HepG2 (cell line): ENCODE results near the gene ZBTB2. TPM values are rescaled to one million over a fixed set of nuclear protein-coding genes. Genes with fewer than 3 reads are reported as not detected.

Source experiments
- BRCA1 ChIP-seq: sonication (generic); formaldehyde crosslinking; IDR thresholded peaks from 2 replicates; pipeline ENCODE4 v1.4.0; 2020; ENCODE audit warnings: missing genetic modification reagents
- HOXD1 ChIP-seq: sonication (generic); formaldehyde crosslinking; IDR thresholded peaks from 2 replicates; pipeline ENCODE4 v1.5.0; 2020; ENCODE audit warnings: missing genetic modification reagents
- ISX ChIP-seq: sonication (generic); formaldehyde crosslinking; conservative IDR thresholded peaks from 2 replicates; pipeline ENCODE4 v1.5.0; 2020; ENCODE audit warnings: missing genetic modification reagents
- MED1 ChIP-seq: sonication (generic); formaldehyde crosslinking; IDR thresholded peaks from 2 replicates; pipeline ENCODE4 v1.4.0; 2020; ENCODE audit warnings: missing genetic modification reagents
- MIER2 ChIP-seq: IDR thresholded peaks from 2 replicates; pipeline ENCODE4 v1.6.1; 2016; ENCODE audit warnings: missing biosample characterization, missing genetic modification reagents
- NR2F1 ChIP-seq, 2 experiments: fragments of 450-650 bp in 1 of 2; formaldehyde crosslinking in 1 of 2; IDR thresholded peaks; 2 replicates each; pipeline versions ENCODE4 v1.5.0 to v1.6.1; 2016 to 2020; ENCODE audit warnings: mild to moderate bottlenecking in 1 of 2, missing compliant biosample characterization in 1 of 2, missing genetic modification reagents in 1 of 2, moderate library complexity in 1 of 2
- NRL ChIP-seq: sonication (generic); formaldehyde crosslinking; IDR thresholded peaks from 2 replicates; pipeline ENCODE4 v1.5.0; 2020; ENCODE audit warnings: missing genetic modification reagents, mild to moderate bottlenecking, moderate library complexity, borderline replicate concordance
- SIX1 ChIP-seq: sonication (generic); formaldehyde crosslinking; IDR thresholded peaks from 2 replicates; pipeline ENCODE4 v1.4.0; 2020; ENCODE audit warnings: missing genetic modification reagents, borderline replicate concordance
- SRSF4 ChIP-seq: fragments of 200-400 bp; formaldehyde crosslinking; IDR thresholded peaks from one replicate; pipeline ENCODE4 v1.6.1; 2018; ENCODE audit warnings: mild to moderate bottlenecking, low read depth, low read length, moderate library complexity; ENCODE audit not compliant: poor library complexity, severe bottlenecking
- SSRP1 ChIP-seq: IDR thresholded peaks from 2 replicates; pipeline ENCODE4 v1.6.1; 2016; ENCODE audit warnings: control low read depth
- YEATS4 ChIP-seq: sonication (generic); formaldehyde crosslinking; IDR thresholded peaks from 2 replicates; pipeline ENCODE4 v1.4.0; 2020; ENCODE audit warnings: missing genetic modification reagents, borderline replicate concordance
- ZC3H13 ChIP-seq: sonication (generic); formaldehyde crosslinking; IDR thresholded peaks from 2 replicates; pipeline ENCODE4 v1.8.1; 2023; ENCODE audit warnings: mild to moderate bottlenecking, missing genetic modification reagents, moderate library complexity
- ZFP1 ChIP-seq: IDR thresholded peaks from 2 replicates; pipeline ENCODE4 v1.6.1; 2016
- ZFP36 ChIP-seq: fragments of 150-350 bp; IDR thresholded peaks from 2 replicates; pipeline ENCODE4 v1.6.1; 2018; ENCODE audit warnings: borderline replicate concordance, low read length, low read depth; ENCODE audit not compliant: partially characterized antibody
- ZNF235 ChIP-seq: sonication (generic); formaldehyde crosslinking; IDR thresholded peaks from 2 replicates; pipeline ENCODE4 v1.8.1; 2023; ENCODE audit warnings: mild to moderate bottlenecking, missing genetic modification reagents, borderline replicate concordance
- ZNF619 ChIP-seq: sonication (generic); formaldehyde crosslinking; IDR thresholded peaks from 2 replicates; pipeline ENCODE4 v1.4.0; 2020; ENCODE audit warnings: mild to moderate bottlenecking, missing genetic modification reagents
- ZNF790 ChIP-seq: sonication (generic); formaldehyde crosslinking; IDR thresholded peaks from 2 replicates; pipeline ENCODE4 v1.8.0; 2022; ENCODE audit warnings: missing genetic modification reagents, mild to moderate bottlenecking, borderline replicate concordance
- polyA plus RNA-seq, 8 experiments: library from polyadenylated mRNA; depleted of rRNA in 3 of 8; stranded (reverse) in 7 of 8; unstranded in 1 of 8; fragments of >200 nt; fragmentation: Illumina TruSeq in 4 of 8; extraction: Trizol in 4 of 8; gene quantifications; 2 replicates each; pipeline versions ENCODE4 v1.2.1 to v1.2.3, GENCODE V29; 2011 to 2016; ENCODE audit warnings: low read depth in 4 of 8, missing spikeins in 1 of 8, mixed read lengths in 1 of 8; ENCODE audit not compliant: insufficient read depth in 1 of 8
- total RNA-seq, 5 experiments: library from RNA; depleted of rRNA; stranded (reverse); fragments of >200 nt; fragmentation: Illumina TruSeq; extraction: Trizol; gene quantifications; 2 replicates each; pipeline ENCODE4 v1.2.3, GENCODE V29; 2016; ENCODE audit warnings: low read depth in 1 of 5
- TF ChIP-seq, protein P1 (sequence below): sonication (generic); formaldehyde crosslinking; IDR thresholded peaks from 2 replicates; pipeline ENCODE4 v1.4.0; 2020; ENCODE audit warnings: mild to moderate bottlenecking, missing genetic modification reagents
- TF ChIP-seq, protein P2 (sequence below): sonication (generic); formaldehyde crosslinking; IDR thresholded peaks from 2 replicates; pipeline ENCODE4 v1.9.0; 2021; ENCODE audit warnings: mild to moderate bottlenecking, missing genetic modification reagents
- TF ChIP-seq, protein P3 (sequence below): sonication (generic); formaldehyde crosslinking; IDR thresholded peaks from 2 replicates; pipeline ENCODE4 v1.9.0; 2021; ENCODE audit warnings: missing genetic modification reagents, mild to moderate bottlenecking, borderline replicate concordance
- TF ChIP-seq, protein P4 (sequence below): sonication (generic); formaldehyde crosslinking; IDR thresholded peaks from 2 replicates; pipeline ENCODE4 v1.8.1; 2023; ENCODE audit warnings: mild to moderate bottlenecking, missing genetic modification reagents

The ZBTB2 gene
- total and polyA plus RNA-seq, 2 of the 13 experiments (the other 11 are each of a cell fraction or from before 2014, with no cell fraction given), result 15.4 to 22.8 TPM

DNA sequence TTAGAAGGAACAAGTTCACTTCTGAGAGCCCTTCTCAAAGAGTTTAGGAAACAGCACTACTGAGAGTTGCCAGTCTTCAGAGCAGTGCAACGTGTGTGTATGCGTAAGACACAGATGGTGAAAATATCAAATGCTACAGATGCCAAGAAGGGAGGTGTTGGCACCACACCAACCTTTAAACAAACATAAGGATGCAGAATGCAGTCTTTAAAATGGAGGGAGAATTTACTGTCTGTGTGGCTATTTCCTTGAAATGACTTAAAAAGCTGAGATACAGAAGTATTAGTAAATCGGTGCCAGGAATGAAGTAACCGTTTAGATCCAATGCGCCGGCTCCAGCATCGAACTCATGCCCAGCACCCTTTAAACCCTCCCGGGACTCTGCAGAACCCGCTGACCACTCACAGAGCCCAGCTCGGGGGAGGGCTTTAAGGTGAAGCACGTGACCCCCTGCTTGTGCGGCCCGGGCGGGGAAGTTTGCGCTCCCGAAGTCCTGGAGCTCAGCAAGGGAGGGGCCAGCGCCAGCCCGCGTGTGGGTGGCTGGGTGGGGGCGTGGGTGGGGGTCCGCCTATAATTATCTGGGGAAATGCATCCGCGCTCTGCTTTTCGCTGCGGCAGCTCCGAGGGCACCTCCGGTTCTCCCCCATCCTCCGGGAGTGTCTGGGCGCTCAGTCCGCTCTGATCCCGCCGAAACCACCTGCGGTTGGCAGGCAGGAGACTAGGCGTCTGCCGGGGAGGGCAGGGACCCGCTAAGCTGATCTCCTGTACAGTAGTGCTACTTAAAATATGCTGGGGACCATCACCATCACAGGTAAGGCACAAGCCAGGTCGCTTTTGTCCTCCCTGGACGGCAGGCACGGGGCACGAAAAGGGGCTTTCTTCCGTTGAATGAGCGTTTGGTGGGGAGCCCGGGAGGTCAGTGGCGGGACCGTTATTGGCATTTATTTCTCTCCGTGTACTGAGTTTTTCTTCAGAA is 66.0 kb downstream of the ZBTB2 start (continued):
- no peak for TF ChIP-seq SRSF4
- TF ChIP-seq NRL (CRISPR knock-in tag), result peak; percentile 83; the same call in 1 of the 2 replicates
- TF ChIP-seq, protein P1, sequence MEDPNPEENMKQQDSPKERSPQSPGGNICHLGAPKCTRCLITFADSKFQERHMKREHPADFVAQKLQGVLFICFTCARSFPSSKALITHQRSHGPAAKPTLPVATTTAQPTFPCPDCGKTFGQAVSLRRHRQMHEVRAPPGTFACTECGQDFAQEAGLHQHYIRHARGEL (CRISPR knock-in tag), result no peak
- TF ChIP-seq, protein P2, sequence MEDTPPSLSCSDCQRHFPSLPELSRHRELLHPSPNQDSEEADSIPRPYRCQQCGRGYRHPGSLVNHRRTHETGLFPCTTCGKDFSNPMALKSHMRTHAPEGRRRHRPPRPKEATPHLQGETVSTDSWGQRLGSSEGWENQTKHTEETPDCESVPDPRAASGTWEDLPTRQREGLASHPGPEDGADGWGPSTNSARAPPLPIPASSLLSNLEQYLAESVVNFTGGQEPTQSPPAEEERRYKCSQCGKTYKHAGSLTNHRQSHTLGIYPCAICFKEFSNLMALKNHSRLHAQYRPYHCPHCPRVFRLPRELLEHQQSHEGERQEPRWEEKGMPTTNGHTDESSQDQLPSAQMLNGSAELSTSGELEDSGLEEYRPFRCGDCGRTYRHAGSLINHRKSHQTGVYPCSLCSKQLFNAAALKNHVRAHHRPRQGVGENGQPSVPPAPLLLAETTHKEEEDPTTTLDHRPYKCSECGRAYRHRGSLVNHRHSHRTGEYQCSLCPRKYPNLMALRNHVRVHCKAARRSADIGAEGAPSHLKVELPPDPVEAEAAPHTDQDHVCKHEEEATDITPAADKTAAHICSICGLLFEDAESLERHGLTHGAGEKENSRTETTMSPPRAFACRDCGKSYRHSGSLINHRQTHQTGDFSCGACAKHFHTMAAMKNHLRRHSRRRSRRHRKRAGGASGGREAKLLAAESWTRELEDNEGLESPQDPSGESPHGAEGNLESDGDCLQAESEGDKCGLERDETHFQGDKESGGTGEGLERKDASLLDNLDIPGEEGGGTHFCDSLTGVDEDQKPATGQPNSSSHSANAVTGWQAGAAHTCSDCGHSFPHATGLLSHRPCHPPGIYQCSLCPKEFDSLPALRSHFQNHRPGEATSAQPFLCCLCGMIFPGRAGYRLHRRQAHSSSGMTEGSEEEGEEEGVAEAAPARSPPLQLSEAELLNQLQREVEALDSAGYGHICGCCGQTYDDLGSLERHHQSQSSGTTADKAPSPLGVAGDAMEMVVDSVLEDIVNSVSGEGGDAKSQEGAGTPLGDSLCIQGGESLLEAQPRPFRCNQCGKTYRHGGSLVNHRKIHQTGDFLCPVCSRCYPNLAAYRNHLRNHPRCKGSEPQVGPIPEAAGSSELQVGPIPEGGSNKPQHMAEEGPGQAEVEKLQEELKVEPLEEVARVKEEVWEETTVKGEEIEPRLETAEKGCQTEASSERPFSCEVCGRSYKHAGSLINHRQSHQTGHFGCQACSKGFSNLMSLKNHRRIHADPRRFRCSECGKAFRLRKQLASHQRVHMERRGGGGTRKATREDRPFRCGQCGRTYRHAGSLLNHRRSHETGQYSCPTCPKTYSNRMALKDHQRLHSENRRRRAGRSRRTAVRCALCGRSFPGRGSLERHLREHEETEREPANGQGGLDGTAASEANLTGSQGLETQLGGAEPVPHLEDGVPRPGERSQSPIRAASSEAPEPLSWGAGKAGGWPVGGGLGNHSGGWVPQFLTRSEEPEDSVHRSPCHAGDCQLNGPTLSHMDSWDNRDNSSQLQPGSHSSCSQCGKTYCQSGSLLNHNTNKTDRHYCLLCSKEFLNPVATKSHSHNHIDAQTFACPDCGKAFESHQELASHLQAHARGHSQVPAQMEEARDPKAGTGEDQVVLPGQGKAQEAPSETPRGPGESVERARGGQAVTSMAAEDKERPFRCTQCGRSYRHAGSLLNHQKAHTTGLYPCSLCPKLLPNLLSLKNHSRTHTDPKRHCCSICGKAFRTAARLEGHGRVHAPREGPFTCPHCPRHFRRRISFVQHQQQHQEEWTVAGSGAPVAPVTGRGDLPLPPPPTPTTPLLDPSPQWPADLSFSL (CRISPR knock-in tag), result no peak
- 0 out of 2 replicates have a peak, but pooled peaks have one; percentile 76 for TF ChIP-seq ZNF619 (CRISPR knock-in tag)
- TF ChIP-seq, protein P3, sequence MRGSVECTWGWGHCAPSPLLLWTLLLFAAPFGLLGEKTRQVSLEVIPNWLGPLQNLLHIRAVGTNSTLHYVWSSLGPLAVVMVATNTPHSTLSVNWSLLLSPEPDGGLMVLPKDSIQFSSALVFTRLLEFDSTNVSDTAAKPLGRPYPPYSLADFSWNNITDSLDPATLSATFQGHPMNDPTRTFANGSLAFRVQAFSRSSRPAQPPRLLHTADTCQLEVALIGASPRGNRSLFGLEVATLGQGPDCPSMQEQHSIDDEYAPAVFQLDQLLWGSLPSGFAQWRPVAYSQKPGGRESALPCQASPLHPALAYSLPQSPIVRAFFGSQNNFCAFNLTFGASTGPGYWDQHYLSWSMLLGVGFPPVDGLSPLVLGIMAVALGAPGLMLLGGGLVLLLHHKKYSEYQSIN, result no peak
- peak; percentile 68 for TF ChIP-seq YEATS4
- TF ChIP-seq MED1 (CRISPR knock-in tag), result no peak
- no peak for TF ChIP-seq ZNF235
- no peak for TF ChIP-seq ZNF790 (CRISPR knock-in tag)
- TF ChIP-seq HOXD1 (CRISPR knock-in tag), result no peak
- TF ChIP-seq ZFP36, result no peak
- TF ChIP-seq NR2F1 (CRISPR knock-in tag; IDR thresholded peaks at IDR 0.05), result no peak
- TF ChIP-seq SSRP1 (CRISPR knock-in tag), result no peak
- TF ChIP-seq ISX (CRISPR knock-in tag), result no peak
- no peak for TF ChIP-seq ZFP1
- no peak for TF ChIP-seq MIER2
- TF ChIP-seq, protein P4, sequence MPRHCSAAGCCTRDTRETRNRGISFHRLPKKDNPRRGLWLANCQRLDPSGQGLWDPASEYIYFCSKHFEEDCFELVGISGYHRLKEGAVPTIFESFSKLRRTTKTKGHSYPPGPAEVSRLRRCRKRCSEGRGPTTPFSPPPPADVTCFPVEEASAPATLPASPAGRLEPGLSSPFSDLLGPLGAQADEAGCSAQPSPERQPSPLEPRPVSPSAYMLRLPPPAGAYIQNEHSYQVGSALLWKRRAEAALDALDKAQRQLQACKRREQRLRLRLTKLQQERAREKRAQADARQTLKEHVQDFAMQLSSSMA (CRISPR knock-in tag), result no peak
- TF ChIP-seq SIX1 (CRISPR knock-in tag), result no peak
- peak; percentile 53; the same call in 1 of the 2 replicates for TF ChIP-seq ZC3H13 (CRISPR knock-in tag)
- no peak for TF ChIP-seq BRCA1
